SK-N-SH (cell line): ENCODE measurements around the gene MXI1. TPM values are rescaled to one million over a fixed set of nuclear protein-coding genes. Genes with fewer than 3 reads are reported as not detected.

Experiments used
- CTCF ChIA-PET: fragments of 300-600, 350-600 bp; formaldehyde crosslinking; extraction: SDS; loops from one replicate; lab custom pipeline; 2021; lab: Yijun Ruan, JAX
- POLR2A ChIA-PET: fragments of 350-600 bp; sonication (Branson Sonifier 250); formaldehyde crosslinking; extraction: SDS; loops from one replicate; lab custom pipeline; 2020; ENCODE audit warnings: antibody characterized with exemption, inconsistent platforms; lab: Yijun Ruan, JAX
- DNase-seq: peaks from one replicate; pipeline ENCODE4 v3.0.0; 2012
- H2AFZ ChIP-seq: fragments of 200-600 bp; sonication (generic); 2 replicates; pipeline ENCODE4 v1.8.1; 2016; ENCODE audit warnings: antibody characterized with exemption, mild to moderate bottlenecking, low read depth
- H3F3A ChIP-seq: fragments of 200-600 bp; sonication (generic); replicated peaks from 2 replicates; pipeline ENCODE3; 2016; ENCODE audit warnings: antibody characterized with exemption, mild to moderate bottlenecking; ENCODE audit not compliant: insufficient read depth
- H3K27ac ChIP-seq, 2 experiments: fragments of 200-500 bp in 1 of 2; fragments of 200-600 bp in 1 of 2; sonication (Bioruptor generic) in 1 of 2; sonication (generic), shearing (Covaris generic) in 1 of 2; 2 replicates each; pipeline versions ENCODE4 v1.5.1 to v1.6.1; 2014 to 2016; ENCODE audit warnings: low read depth in 2 of 2, inconsistent platforms in 1 of 2, low read length in 1 of 2, mild to moderate bottlenecking in 1 of 2, mixed read lengths in 1 of 2
- H3K27me3 ChIP-seq: fragments of 200-600 bp; sonication (generic), shearing (Covaris generic); 2 replicates; pipeline ENCODE4 v1.6.1; 2016; ENCODE audit warnings: mixed run types; ENCODE audit not compliant: insufficient read depth
- H3K36me3 ChIP-seq, 2 experiments: fragments of 200-500 bp in 1 of 2; fragments of 200-600 bp in 1 of 2; sonication (Bioruptor generic) in 1 of 2; sonication (generic) in 1 of 2; replicated peaks in 1 of 2; 2 replicates each; pipeline versions ENCODE3 to v1.5.1; 2014 to 2016; ENCODE audit warnings: low read length in 1 of 2, mild to moderate bottlenecking in 1 of 2; ENCODE audit not compliant: insufficient read depth in 2 of 2, control insufficient read depth in 1 of 2
- H3K4me1 ChIP-seq, 2 experiments: fragments of 200-500 bp in 1 of 2; fragments of 200-600 bp in 1 of 2; sonication (Bioruptor generic) in 1 of 2; sonication (generic), shearing (Covaris generic) in 1 of 2; 2 replicates each; pipeline versions ENCODE4 v1.5.1 to v1.6.1; 2014 to 2016; ENCODE audit warnings: low read depth in 1 of 2, low read length in 1 of 2, mixed run types in 1 of 2; ENCODE audit not compliant: insufficient read depth in 2 of 2, control insufficient read depth in 1 of 2
- H3K4me2 ChIP-seq: fragments of 200-600 bp; sonication (generic), shearing (Covaris generic); 2 replicates; pipeline ENCODE4 v1.6.1; 2017; ENCODE audit warnings: mixed run types
- H3K4me3 ChIP-seq, 2 experiments: fragments of 200-500 bp in 1 of 2; fragments of 200-600 bp in 1 of 2; sonication (Bioruptor generic) in 1 of 2; sonication (generic), shearing (Covaris generic) in 1 of 2; 2 replicates each; pipeline versions ENCODE4 v1.5.1 to v1.8.1; 2014 to 2016; ENCODE audit warnings: low read depth in 2 of 2, inconsistent platforms in 1 of 2, low read length in 1 of 2, mild to moderate bottlenecking in 1 of 2, mixed read lengths in 1 of 2, moderate library complexity in 1 of 2
- H3K79me2 ChIP-seq: fragments of 200-600 bp; sonication (generic); 2 replicates; pipeline ENCODE4 v1.8.1; 2017; ENCODE audit warnings: mild to moderate bottlenecking; ENCODE audit not compliant: insufficient read depth
- H3K9ac ChIP-seq: fragments of 200-600 bp; sonication (generic); 2 replicates; pipeline ENCODE4 v1.6.1; 2017; ENCODE audit warnings: mixed run types
- H3K9me2 ChIP-seq: fragments of 200-600 bp; sonication (generic); 2 replicates; pipeline ENCODE4 v1.6.1; 2017; ENCODE audit warnings: mixed run types
- H3K9me3 ChIP-seq: fragments of 200-600 bp; sonication (generic); 2 replicates; pipeline ENCODE4 v1.6.1; 2017; ENCODE audit warnings: mixed run types, mild to moderate bottlenecking, moderate library complexity
- H4K20me1 ChIP-seq: fragments of 200-600 bp; sonication (generic); 2 replicates; pipeline ENCODE4 v1.6.1; 2017; ENCODE audit warnings: mild to moderate bottlenecking, mixed run types; ENCODE audit not compliant: insufficient read depth
- CTCF ChIP-seq: fragments of 200-600 bp; sonication (generic); IDR thresholded peaks from 2 replicates; pipeline ENCODE4 v1.6.1; 2017; ENCODE audit warnings: antibody characterized with exemption, mild to moderate bottlenecking, moderate library complexity
- ELF1 ChIP-seq: IDR thresholded peaks from 2 replicates; pipeline ENCODE4 v1.4.0; 2012
- GABPA ChIP-seq: IDR thresholded peaks from 2 replicates; pipeline ENCODE4 v1.4.0; 2012; ENCODE audit warnings: low read depth, mild to moderate bottlenecking
- GATA2 ChIP-seq: sonication (generic); formaldehyde crosslinking; IDR thresholded peaks from 2 replicates; pipeline ENCODE4 v1.5.0; 2020; ENCODE audit warnings: mild to moderate bottlenecking, missing genetic modification reagents
- IRF3 ChIP-seq: fragments of 150-350 bp; IDR thresholded peaks from 2 replicates; pipeline ENCODE4 v1.6.1; 2016; ENCODE audit warnings: mild to moderate bottlenecking, low read depth, low read length
- MAX ChIP-seq: IDR thresholded peaks from 2 replicates; pipeline ENCODE4 v1.4.0; 2012; ENCODE audit warnings: low read depth
- MXI1 ChIP-seq: IDR thresholded peaks from 2 replicates; pipeline ENCODE4 v1.6.1; 2012; ENCODE audit warnings: mild to moderate bottlenecking, low read depth, low read length, improper control_type of control experiment
- NFIC ChIP-seq: IDR thresholded peaks from 2 replicates; pipeline ENCODE4 v1.4.0; 2012; ENCODE audit warnings: borderline replicate concordance
- NRF1 ChIP-seq: IDR thresholded peaks from 2 replicates; pipeline ENCODE4 v1.6.1; 2012; ENCODE audit warnings: low read depth, mild to moderate bottlenecking, low read length
- PBX3 ChIP-seq: IDR thresholded peaks from 2 replicates; pipeline ENCODE4; 2012
- RAD21 ChIP-seq: IDR thresholded peaks from 2 replicates; pipeline ENCODE4 v1.6.1; 2012; ENCODE audit warnings: mild to moderate bottlenecking, low read length
- RCOR1 ChIP-seq: fragments of 150-350 bp; IDR thresholded peaks from 2 replicates; pipeline ENCODE4 v1.6.1; 2017; ENCODE audit warnings: antibody characterized with exemption, low read length
- RFX5 ChIP-seq: IDR thresholded peaks from 2 replicates; pipeline ENCODE4 v1.6.1; 2012; ENCODE audit warnings: mild to moderate bottlenecking, improper control_type of control experiment, low read length
- RXRA ChIP-seq: IDR thresholded peaks from 2 replicates; pipeline ENCODE4 v1.4.0; 2012; ENCODE audit warnings: low read depth, mild to moderate bottlenecking, borderline replicate concordance
- SIN3A ChIP-seq: IDR thresholded peaks from 2 replicates; pipeline ENCODE4 v1.6.1; 2012; ENCODE audit warnings: low read depth, mild to moderate bottlenecking, low read length, moderate library complexity, borderline replicate concordance
- SMC3 ChIP-seq: IDR thresholded peaks from 2 replicates; pipeline ENCODE4 v1.6.1; 2012; ENCODE audit warnings: low read depth, low read length, improper control_type of control experiment
- TAF1 ChIP-seq: IDR thresholded peaks from 2 replicates; pipeline ENCODE4 v1.6.1; 2012; ENCODE audit warnings: low read depth, mild to moderate bottlenecking, low read length, moderate library complexity, borderline replicate concordance
- USF2 ChIP-seq: fragments of 150-350 bp; IDR thresholded peaks from 2 replicates; pipeline ENCODE4 v1.6.1; 2017; ENCODE audit warnings: antibody characterized with exemption, low read length, low read depth, borderline replicate concordance
- ZBTB33 ChIP-seq: IDR thresholded peaks from 2 replicates; pipeline ENCODE4 v1.4.0; 2012; ENCODE audit warnings: low read depth, borderline replicate concordance
- WGBS: methylation state at CpG from one replicate; pipeline ENCODE4 v1.1.6; 2017; ENCODE audit warnings: low lambda C conversion rate; 5-methylcytosine and 5-hydroxymethylcytosine counted together
- polyA plus RNA-seq, 3 experiments: library from polyadenylated mRNA; depleted of rRNA; stranded (reverse); fragments of >200 nt; gene quantifications; 2 replicates each; pipeline ENCODE4 v1.2.3, GENCODE V29; 2012

The MXI1 gene
- polyA plus RNA-seq, 1 of the 3 experiments (the other 2 are of a cell fraction), result 13.8 TPM

GRCh38 chr10:110305767-110306451 is 98.5 kb downstream of the MXI1 start:
- CTCF ChIA-PET, result interaction anchor here (0.6 to 4.0 kb wide), 20 partner anchors 10 to 576 kb away, joined by 3 to 34 read pairs (median 4); partner anchors contain the start of gene DUSP5
- TF ChIP-seq GABPA, result no peak
- TF ChIP-seq ELF1, result no peak
- 0 out of 2 replicates have a peak, but pooled peaks have one; percentile 30 for TF ChIP-seq SIN3A
- TF ChIP-seq RAD21, result peak; percentile 78
- peak; percentile 51 for TF ChIP-seq SMC3
- no peak for TF ChIP-seq RFX5
- peak; percentile 85 for TF ChIP-seq CTCF
- no peak for TF ChIP-seq RCOR1
- 0 out of 2 replicates have a peak, but pooled peaks have one; percentile 41 for TF ChIP-seq MAX
- TF ChIP-seq, all 33 proteins: peak for 5
- no peaks in the 10 kb centered on the region for H3K27me3 ChIP-seq
- H3K4me2 ChIP-seq, result peak overlapping the region; percentile 72; the same call in 1 of the 2 replicates
- peak overlapping the region; percentile 16 to 94; a peak in 2 of 4 replicates for H3K4me3 ChIP-seq
- POLR2A ChIA-PET, result interaction anchor here (1.4 kb wide), 1 partner anchor 95 kb away, joined by 5 read pairs; no protein-coding TSS in a partner anchor
- H3K4me1 ChIP-seq, result peaks cover 9 to 22% of the 10 kb centered on the region in 2 experiments
- DNase-seq, result peak; percentile 51
- H3K9ac ChIP-seq, result peak overlapping the region; percentile 30; the same call in 1 of the 2 replicates
- peaks cover 12% of the 10 kb centered on the region for H3F3A ChIP-seq
- H4K20me1 ChIP-seq, result peaks cover 29% of the 10 kb centered on the region
- H3K27ac ChIP-seq, result peak overlapping the region; percentile 93 to 95
- peaks cover 39% of the 10 kb centered on the region for H3K79me2 ChIP-seq
- H3K9me2 ChIP-seq, result no peaks in the 10 kb centered on the region
- H2AFZ ChIP-seq, result peak overlapping the region; percentile 79
- WGBS, result 73% methylated on average over 17 of the region's 17 CpGs
- no peaks in the 10 kb centered on the region for H3K9me3 ChIP-seq
- peaks cover 23 to 25% of the 10 kb centered on the region in 2 experiments for H3K36me3 ChIP-seq

GRCh38 chr10:110306452-110306768 is 99.0 kb downstream of the MXI1 start:
- Histone ChIP-seq H3F3A (peaks cover 12% of the 10 kb centered on the region), H3K27ac (peak overlapping the region; percentile 3 to 93; a peak in 2 of 4 replicates), H3K4me3 (peak overlapping the region in 1 of 2 experiments; percentile 16; a peak in 1 of 4 replicates), H2AFZ (peak overlapping the region; percentile 79), H4K20me1 (peaks cover 24% of the 10 kb centered on the region), H3K9me3 (no peaks in the 10 kb centered on the region), H3K9ac (no peak overlapping the region; the same call in 1 of the 2 replicates), H3K4me2 (0 out of 2 replicates have a peak overlapping the region, but pooled peaks have one; percentile 72), H3K27me3 (no peaks in the 10 kb centered on the region), H3K9me2 (no peaks in the 10 kb centered on the region), H3K79me2 (peaks cover 34% of the 10 kb centered on the region), H3K4me1 (peaks cover 9 to 24% of the 10 kb centered on the region in 2 experiments), H3K36me3 (peaks cover 18 to 20% of the 10 kb centered on the region in 2 experiments)
- no peak for DNase-seq
- WGBS, result 14% methylated on average over 2 of the region's 2 CpGs
- ChIA-PET POLR2A (no interaction called here), CTCF (interaction anchor here (0.6 to 4.0 kb wide), 18 partner anchors 10 to 576 kb away, joined by 3 to 34 read pairs (median 4); partner anchors contain the start of gene DUSP5)
- TF ChIP-seq MXI1, result no peak
- TF ChIP-seq PBX3, result no peak
- no peak for TF ChIP-seq ZBTB33
- TF ChIP-seq NFIC, result no peak
- no peak for TF ChIP-seq RXRA
- TF ChIP-seq IRF3, result no peak
- TF ChIP-seq USF2, result no peak
- no peak for TF ChIP-seq GATA2 (CRISPR knock-in tag)
- TF ChIP-seq NRF1, result no peak
- TF ChIP-seq TAF1, result no peak
- no peak for TF ChIP-seq RFX5
- TF ChIP-seq RCOR1, result no peak
